GM19035 (cell line): ENCODE measurements around the gene NOL4L.

Source experiments
- ATAC-seq: cut with Tn5 transposase; IDR thresholded peaks from one replicate; pipeline ENCODE4 v1.9.1; 2021; ENCODE audit not compliant: unreplicated experiment

Gene NOL4L

GRCh38 chr20:32527447-32528055 is 57.6 kb downstream of the NOL4L start:
- ATAC-seq = no peak

DNA sequence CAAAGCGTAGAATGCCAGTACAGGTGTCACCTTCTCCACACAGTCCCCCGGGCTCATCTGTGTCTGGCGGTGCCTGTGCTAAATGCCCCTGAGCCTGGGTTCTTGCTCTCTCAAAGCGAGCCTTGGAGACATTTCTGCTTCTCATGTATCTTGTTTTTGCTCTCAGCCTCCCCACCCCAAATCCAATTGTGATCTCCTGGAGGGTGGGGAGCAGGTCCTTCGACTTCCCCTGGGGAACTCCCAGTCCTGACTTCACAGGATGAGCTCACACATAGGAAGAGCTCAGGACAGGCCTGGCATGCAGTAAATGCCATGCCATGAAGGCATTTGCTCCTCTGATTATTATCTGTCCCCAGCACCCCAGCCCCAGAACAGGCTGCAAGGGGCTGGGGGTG is 58.1 kb downstream of the NOL4L start:
- no peak for ATAC-seq

- ATAC-seq = no peak
Observed at GRCh38 chr20:32526541-32526940, 58.6 kb downstream of the NOL4L start.

DNA sequence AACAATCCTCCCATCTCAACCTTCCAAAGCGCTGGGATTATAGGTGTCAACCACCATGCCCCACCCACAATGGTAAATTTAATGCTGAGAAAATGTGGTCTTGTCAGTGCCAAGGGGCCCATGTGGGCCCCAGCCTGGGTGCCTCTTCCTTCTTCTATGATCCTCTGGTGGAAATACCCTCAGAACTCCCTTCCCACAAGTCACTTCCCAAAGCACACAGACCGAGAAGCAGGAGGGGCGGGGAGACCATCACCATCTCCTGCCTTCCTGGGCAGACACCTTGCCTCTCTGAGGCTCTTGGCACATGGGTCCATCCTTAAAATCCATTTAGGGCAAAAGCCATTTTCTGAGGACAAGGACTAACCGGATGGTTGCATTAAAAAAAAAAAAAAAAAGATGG is 59.0 kb downstream of the NOL4L start:
- ATAC-seq = no peak

DNA sequence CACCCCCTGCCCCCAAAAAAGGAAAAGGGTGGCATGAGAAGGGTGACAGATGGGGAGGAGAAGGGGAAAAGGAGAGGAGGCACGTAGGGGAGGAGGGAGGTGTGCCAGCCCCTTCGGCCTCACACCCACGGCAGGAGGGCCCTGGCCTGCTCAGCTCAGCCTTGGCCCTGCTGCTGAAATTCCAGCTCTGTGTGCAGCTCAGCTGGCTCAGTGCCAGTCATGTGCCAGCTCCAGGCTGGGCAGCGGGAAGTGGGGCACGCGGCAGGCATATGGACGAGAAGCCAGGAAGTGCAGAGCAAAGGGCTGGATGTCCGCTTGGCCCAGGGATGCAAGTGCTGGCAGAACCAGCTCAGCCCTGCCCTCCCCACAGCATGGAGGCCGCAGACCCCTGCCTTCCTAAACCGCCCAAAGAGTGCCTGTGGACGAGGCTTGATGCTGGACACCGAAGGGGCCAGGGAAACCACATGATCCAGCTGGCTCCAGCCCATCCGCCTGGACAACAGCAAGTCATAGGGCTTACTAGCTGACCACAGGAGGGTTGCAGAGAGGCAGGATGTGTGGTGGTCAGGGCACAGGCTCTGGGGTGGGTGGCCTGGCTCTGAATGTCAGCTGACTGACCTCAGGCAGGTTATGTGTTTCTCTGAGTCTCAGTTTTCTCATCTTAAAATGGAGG is 60.2 kb downstream of the NOL4L start:
- ATAC-seq = no peak

GRCh38 chr20:32523613-32524213 is 61.4 kb downstream of the NOL4L start:
- ATAC-seq = no peak

GRCh38 chr20:32522776-32523612 is 62.1 kb downstream of the NOL4L start:
- ATAC-seq = no peak

DNA sequence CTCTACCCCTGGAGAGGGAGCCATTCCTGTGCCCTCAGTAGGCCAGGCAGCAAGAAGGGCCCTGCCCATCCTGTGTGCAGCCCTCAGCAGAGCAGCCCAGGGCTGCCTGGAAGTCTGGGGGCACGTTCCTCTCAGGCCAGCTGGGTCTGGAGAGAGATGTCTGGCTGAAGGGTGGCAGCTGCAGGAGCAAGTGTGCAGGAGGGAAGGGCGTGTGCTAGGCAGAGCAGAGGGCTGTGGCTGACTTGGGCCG is 62.7 kb downstream of the NOL4L start:
- ATAC-seq = no peak

- no peak for ATAC-seq
Observed at GRCh38 chr20:32521780-32522525, 63.2 kb downstream of the NOL4L start.

- ATAC-seq = no peak
Observed at GRCh38 chr20:32520927-32521203, 64.3 kb downstream of the NOL4L start.

- no peak for ATAC-seq
Observed at GRCh38 chr20:32519381-32519730, 65.8 kb downstream of the NOL4L start.

- no peak for ATAC-seq
Observed at GRCh38 chr20:32518593-32519380, 66.3 kb downstream of the NOL4L start.

- no peak for ATAC-seq
Observed at GRCh38 chr20:32517914-32518592, 67.1 kb downstream of the NOL4L start.

GRCh38 chr20:32517518-32517873 is 67.6 kb downstream of the NOL4L start:
- no peak for ATAC-seq

- ATAC-seq = no peak
Observed at GRCh38 chr20:32516583-32517517, 68.3 kb downstream of the NOL4L start.

DNA sequence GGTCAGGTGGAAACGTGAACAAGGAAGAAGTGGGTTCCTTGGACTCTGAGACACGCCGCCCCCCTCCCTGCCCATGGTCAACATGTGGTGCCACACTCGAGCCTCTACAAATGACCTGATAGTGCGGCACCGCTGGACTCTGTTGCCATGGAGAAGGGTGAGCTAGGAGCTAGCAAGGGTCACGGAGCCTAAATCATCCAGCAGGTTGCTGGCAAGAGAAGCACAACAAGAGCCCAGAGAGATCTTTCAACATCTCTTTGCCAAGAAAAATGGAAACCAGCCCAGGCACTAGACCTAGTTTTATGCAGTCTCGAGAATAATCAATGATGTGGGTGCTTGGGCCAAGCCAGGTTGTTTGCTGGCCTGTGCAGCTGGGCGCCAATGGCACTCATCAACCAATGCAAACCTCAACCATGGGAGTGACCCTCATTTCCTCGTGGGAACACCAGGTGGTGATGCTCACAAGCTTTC is 69.5 kb downstream of the NOL4L start:
- no peak for ATAC-seq

DNA sequence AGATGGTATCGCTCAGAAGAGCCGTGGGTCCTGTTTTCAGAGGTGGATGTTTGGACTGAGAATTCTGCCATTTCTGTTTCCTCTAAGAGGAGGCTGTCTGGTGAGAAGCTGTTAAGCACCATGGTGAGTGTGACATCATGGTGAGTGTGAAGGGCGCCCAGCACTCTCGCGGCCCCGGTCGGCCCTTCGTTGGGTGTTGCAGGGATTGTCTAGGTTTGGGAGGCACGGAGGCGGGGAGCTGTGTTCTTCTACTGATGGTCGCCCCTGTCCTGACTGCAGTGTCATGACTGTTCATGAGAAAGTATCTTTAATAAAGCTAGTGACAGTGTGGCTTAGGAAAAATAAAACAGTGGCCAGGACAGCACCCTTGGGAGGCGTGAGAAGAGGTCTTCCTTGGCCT is 70.4 kb downstream of the NOL4L start:
- ATAC-seq = no peak

- ATAC-seq = no peak
Observed at GRCh38 chr20:32513031-32513866, 71.9 kb downstream of the NOL4L start.
